AG04449 (cell line): ENCODE data around the gene LILRB3.
A peak's percentile ranks its signal among the peaks of the same experiment; 100 is the strongest.
"Not testable (repeated sequence)": the region's sequence is repeated elsewhere in the genome, so short reads cannot be mapped to it uniquely, and the experiment has no call there.

Source experiments
- CTCF ChIA-PET: fragments of 350-600 bp; formaldehyde crosslinking; extraction: SDS; loops from one replicate; lab custom pipeline; 2021; ENCODE audit warnings: antibody characterized with exemption; lab: Yijun Ruan, JAX
- POLR2A ChIA-PET: fragments of 400-600, 350-600 bp; formaldehyde crosslinking; extraction: SDS; loops from one replicate; lab custom pipeline; 2020; ENCODE audit warnings: antibody characterized with exemption, inconsistent platforms; lab: Yijun Ruan, JAX
- DNase-seq: peaks from one replicate; pipeline ENCODE4 v3.0.0-alpha.2; 2010; ENCODE audit warnings: low read depth, low spot score
- H3K4me3 ChIP-seq: 2 replicates; pipeline ENCODE4 v1.5.1; 2011; ENCODE audit warnings: low read depth, mild to moderate bottlenecking, control low read depth, low read length
- CTCF ChIP-seq: IDR thresholded peaks from one replicate; pipeline ENCODE4 v1.5.1; 2011; ENCODE audit warnings: mild to moderate bottlenecking, moderate library complexity, low read length, control low read depth, inconsistent platforms; ENCODE audit not compliant: insufficient read depth; ENCODE audit errors: missing control alignments

Gene LILRB3

GRCh38 chr19:54209811-54210494 is 12.9 kb downstream of the LILRB3 start:
- no peak overlapping the region for H3K4me3 ChIP-seq
- TF ChIP-seq CTCF: no peak
- DNase-seq: peak; percentile 87
- POLR2A ChIA-PET: interaction anchor here (1.0 to 3.7 kb wide), 4 partner anchors 9 to 50 kb away, joined by 3 to 23 read pairs (median 4); partner anchors contain the start of genes LENG1, MBOAT7, RPS9 and TSEN34
- CTCF ChIA-PET: interaction anchor here (0.7 to 1.5 kb wide), 5 partner anchors 8 to 40 kb away, joined by 3 read pairs; no protein-coding TSS in a partner anchor

- CTCF ChIA-PET: interaction anchor here (0.7 kb wide), 1 partner anchor 23 kb away, joined by 3 read pairs; no protein-coding TSS in a partner anchor
These were observed 13.6 kb downstream of the LILRB3 start for GRCh38 chr19:54209058-54209810.

GRCh38 chr19:54208784-54209057 is 14.1 kb downstream of the LILRB3 start:
- CTCF ChIA-PET: no interaction called here
- TF ChIP-seq CTCF: no peak
- no peak overlapping the region for H3K4me3 ChIP-seq
- no peak for DNase-seq
- POLR2A ChIA-PET: interaction anchor here (0.7 to 3.7 kb wide), 3 partner anchors 8 to 49 kb away, joined by 3 to 23 read pairs (median 4); partner anchors contain the start of genes LENG1 and RPS9

More at GRCh38 chr19:54209058-54209810, 13.6 kb downstream of the LILRB3 start:
- POLR2A ChIA-PET: interaction anchor here (0.7 to 3.7 kb wide), 6 partner anchors 8 to 50 kb away, joined by 3 to 23 read pairs (median 4); partner anchors contain the start of genes LENG1, MBOAT7, RPS9 and TSEN34
- H3K4me3 ChIP-seq: no peak overlapping the region
- DNase-seq: no peak
- TF ChIP-seq CTCF: no peak

GRCh38 chr19:54207983-54208783 is 14.6 kb downstream of the LILRB3 start:
- POLR2A ChIA-PET: interaction anchor here (0.8 kb wide), 1 partner anchor 49 kb away, joined by 4 read pairs; the partner anchor contains the start of gene LENG1
- no peak overlapping the region for H3K4me3 ChIP-seq
- no peak for DNase-seq
- TF ChIP-seq CTCF: no peak
- CTCF ChIA-PET: no interaction called here

GRCh38 chr19:54207676-54207982 is 15.2 kb downstream of the LILRB3 start:
- ChIA-PET POLR2A (no interaction called here), CTCF (no interaction called here)
- no peak overlapping the region for H3K4me3 ChIP-seq
- no peak for DNase-seq
- no peak for TF ChIP-seq CTCF

GRCh38 chr19:54207193-54207592 is 15.6 kb downstream of the LILRB3 start:
- H3K4me3 ChIP-seq, POLR2A ChIA-PET, CTCF ChIA-PET, DNase-seq: not testable (repeated sequence)
